Astrocyte (in vitro differentiated cells and primary cell): Measurements from ENCODE around the gene HIKESHI.

ENCODE experiments used
- CTCF ChIP-seq: IDR thresholded peaks from 2 replicates; pipeline ENCODE4 v1.5.1; 2011; ENCODE audit warnings: low read depth, mild to moderate bottlenecking, inconsistent platforms, low read length, moderate library complexity; ENCODE audit not compliant: insufficient read depth
- EZH2 ChIP-seq: IDR thresholded peaks from 2 replicates; pipeline ENCODE4 v1.6.1; 2012; ENCODE audit warnings: mild to moderate bottlenecking, low read length, inconsistent platforms; ENCODE audit not compliant: insufficient read depth

- TF ChIP-seq CTCF, result no peak
- no peak for TF ChIP-seq EZH2
Measured at GRCh38 chr11:86372586-86372985, 70.5 kb downstream of the HIKESHI start.
